NCI-H526 treated with DMSO at 0.1 percent for 48 hours (cell line): ENCODE data around the gene EID3.
A peak's percentile ranks its signal among the peaks of the same experiment; 100 is the strongest.
"Not testable (repeated sequence)": the region's sequence is repeated elsewhere in the genome, so short reads cannot be mapped to it uniquely, and the experiment has no call there.

Experiments
- DNase-seq: peaks from one replicate; lab custom pipeline; 2025; lab: John Stamatoyannopoulos, UW

EID3 gene

GRCh38 chr12:104303538-104304151 lies at the start of gene EID3:
TSS of gene EID3 (plus strand) at chr12:104303739. CDS start at chr12:104303935, 196 bp downstream.
- no peak for DNase-seq

DNA sequence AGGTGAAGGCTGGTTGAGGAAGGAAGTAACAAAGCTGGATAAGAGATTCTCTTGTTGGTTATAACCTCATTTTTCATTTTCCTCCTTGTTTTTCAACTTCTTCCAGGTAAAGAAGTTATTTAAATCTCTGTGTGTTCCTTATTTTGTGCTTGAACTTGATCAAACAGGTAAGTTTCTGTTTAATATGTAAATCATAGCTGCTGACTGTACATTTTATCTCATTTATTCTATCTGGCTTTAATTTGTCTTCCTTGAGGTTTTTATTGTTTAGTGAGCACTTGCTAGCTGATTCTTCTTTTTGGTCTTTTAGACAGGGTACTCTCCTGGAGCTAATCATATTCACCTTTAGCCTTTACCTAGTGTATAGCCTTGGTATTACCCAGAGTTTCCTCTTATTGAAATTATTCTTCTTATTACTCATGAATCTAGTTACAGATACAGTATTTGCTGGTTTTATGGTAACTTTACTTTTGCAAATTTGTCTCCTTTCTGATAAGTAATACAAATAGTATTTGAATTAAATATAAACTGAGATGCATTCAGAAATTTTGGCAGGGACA lies 45.5 kb upstream of the EID3 start:
- no peak for DNase-seq

GRCh38 chr12:104258476-104259067 lies 45.0 kb upstream of the EID3 start:
- no peak for DNase-seq

GRCh38 chr12:104263026-104263425 lies 40.5 kb upstream of the EID3 start:
- DNase-seq, result no peak

GRCh38 chr12:104263580-104264358 lies 39.8 kb upstream of the EID3 start:
- peak; percentile 85 for DNase-seq

DNA sequence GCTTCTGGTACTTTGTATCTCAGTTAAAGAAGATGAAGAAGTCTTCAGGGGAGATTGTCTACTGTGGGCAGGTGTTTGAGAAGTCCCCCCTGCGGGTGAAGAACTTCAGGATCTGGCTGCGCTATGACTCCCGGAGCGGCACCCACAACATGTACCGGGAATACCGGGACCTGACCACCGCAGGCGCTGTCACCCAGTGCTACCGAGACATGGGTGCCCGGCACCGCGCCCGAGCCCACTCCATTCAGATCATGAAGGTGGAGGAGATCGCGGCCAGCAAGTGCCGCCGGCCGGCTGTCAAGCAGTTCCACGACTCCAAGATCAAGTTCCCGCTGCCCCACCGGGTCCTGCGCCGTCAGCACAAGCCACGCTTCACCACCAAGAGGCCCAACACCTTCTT lies 38.1 kb upstream of the EID3 start:
- DNase-seq, result not testable (repeated sequence)

GRCh38 chr12:104272938-104273337 lies 30.6 kb upstream of the EID3 start:
- DNase-seq, result no peak

DNA sequence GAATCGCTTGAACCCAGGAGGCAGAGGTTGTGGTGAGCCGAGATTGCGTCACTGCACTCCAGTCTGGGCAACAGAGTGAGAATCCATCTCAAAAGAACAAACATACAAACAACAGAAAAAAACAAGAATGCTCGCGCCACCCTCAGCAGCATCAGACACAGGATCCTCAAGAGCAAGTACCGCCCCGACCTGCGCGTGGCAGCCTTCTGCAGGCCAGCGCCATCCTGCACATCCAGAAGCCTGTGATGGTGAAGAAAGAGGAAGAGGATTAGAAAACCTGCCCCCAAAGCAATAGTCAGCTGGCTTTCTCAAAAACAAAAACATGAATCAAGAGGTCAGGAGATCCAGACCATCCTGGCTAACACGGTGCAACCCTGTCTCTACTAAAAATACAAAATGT lies 30.0 kb upstream of the EID3 start:
- DNase-seq, result no peak

GRCh38 chr12:104274811-104275210 lies 28.7 kb upstream of the EID3 start:
- DNase-seq, result no peak

GRCh38 chr12:104275689-104276088 lies 27.9 kb upstream of the EID3 start:
- DNase-seq, result no peak

DNA sequence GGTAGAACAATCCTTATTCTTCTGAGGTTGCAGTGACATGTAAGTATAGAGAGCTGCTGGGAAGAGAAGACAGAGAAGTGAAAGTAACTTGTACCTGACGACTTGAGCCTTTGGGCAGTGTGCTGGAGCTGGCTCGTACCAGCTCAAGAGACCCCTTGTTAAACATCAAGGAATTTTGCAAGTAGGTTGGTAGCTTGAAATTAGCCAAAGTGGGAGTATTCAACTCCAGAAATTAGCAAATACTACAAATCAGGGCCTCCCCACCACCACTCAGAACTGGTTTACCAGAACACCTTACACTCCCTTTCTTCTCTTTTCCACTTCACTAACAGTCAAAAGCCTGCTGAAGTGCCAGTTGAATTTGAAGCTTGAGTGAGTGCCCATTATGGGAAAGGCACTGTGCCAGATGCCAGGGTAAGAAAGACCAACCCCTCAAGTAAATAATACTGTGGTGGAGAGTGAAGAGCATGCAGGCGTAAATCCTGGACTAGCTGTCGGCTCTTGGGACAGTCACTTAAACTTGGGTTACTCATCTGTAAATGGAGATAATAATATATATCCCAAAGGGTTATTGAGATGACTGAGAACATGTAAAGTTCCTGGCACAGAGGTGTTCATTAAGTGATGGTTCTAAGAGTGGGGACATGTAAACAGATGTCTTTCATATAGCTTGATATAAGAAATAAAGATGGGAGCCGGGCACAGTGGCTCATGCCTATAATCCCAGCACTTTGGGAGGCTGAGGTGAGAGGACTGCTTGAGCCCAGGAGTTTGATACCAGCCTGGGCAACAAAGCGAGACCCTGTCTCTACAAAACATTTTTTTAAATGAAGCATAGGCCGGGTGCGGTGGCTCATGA lies 27.0 kb upstream of the EID3 start:
- DNase-seq, result no peak

DNA sequence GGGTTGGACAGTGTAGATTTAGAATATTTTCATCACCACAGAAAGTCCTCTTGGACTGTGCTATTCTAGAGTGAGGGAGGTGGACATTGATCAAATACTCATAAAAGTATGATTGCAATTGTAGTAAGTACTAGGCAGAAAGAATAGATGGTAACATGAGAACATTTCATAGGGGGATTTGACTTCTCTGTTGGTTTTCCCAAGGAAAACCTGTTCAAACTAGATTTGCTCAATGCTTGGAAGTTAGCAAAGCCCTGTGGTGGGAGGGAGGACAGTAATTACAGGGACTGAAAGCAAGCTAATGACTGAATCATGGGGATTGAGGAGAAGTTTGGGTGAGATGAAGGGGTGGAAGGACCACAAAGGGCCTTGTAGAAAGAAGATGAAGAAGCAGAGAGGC lies 24.4 kb upstream of the EID3 start:
- no peak for DNase-seq

- no peak for DNase-seq
These were observed 23.4 kb upstream of the EID3 start for GRCh38 chr12:104280111-104280510.

DNA sequence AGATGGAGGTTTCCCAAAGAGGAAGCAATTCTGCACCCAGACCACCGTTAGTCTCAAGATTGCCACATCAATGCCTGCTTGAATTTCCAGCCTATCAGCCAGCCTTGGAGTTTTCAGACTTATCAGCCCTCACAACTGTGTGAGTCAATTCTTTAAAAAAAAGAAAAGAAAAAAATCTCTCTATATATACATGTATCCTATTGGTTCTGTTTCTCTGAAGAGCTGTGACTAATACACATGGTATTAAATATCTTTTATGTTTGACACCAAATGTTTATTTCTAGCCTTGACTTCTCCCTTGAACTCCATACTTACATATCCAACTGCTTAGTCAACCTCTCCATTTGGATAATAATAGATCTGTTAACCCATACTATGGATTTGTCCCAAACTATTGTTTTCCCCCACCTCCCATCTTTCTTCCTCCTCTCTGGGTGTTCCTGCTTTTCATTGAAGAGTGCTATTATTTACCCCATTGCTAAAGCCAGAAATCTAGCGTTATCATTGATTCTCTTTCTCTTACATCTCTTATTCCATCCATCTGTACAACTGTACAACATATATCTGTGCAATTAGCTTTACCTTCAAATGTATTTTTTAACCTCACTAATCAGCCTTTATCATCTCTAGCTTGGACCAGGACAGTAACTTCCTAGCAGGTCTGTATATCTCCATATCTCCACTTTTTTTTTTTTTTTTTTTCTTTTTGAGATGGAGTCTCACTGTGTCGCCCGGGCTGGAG lies 22.7 kb upstream of the EID3 start:
- DNase-seq, result no peak

GRCh38 chr12:104281636-104282035 lies 21.9 kb upstream of the EID3 start:
- no peak for DNase-seq

DNA sequence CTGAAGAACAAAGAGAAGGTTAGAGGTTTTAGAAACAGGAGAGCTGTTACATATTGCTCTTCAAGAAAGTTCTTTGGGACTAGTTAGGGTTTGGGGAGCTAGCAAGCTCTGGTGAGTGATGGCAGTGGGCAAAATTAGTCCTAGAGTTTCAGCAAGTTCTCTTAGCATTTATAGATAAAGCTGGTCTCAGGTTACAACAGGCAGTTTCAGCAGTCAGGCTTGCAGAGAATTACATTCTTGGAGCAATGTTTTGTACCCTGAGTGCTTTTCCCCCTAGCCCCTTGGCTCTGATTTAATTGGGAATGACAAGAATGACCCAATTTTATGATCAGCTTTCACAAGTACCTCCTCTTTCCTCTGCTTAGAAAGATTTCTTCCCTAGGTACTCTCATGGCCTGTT lies 21.4 kb upstream of the EID3 start:
- DNase-seq, result no peak

- no peak for DNase-seq
These were observed 17.6 kb upstream of the EID3 start for GRCh38 chr12:104285740-104286515.

DNA sequence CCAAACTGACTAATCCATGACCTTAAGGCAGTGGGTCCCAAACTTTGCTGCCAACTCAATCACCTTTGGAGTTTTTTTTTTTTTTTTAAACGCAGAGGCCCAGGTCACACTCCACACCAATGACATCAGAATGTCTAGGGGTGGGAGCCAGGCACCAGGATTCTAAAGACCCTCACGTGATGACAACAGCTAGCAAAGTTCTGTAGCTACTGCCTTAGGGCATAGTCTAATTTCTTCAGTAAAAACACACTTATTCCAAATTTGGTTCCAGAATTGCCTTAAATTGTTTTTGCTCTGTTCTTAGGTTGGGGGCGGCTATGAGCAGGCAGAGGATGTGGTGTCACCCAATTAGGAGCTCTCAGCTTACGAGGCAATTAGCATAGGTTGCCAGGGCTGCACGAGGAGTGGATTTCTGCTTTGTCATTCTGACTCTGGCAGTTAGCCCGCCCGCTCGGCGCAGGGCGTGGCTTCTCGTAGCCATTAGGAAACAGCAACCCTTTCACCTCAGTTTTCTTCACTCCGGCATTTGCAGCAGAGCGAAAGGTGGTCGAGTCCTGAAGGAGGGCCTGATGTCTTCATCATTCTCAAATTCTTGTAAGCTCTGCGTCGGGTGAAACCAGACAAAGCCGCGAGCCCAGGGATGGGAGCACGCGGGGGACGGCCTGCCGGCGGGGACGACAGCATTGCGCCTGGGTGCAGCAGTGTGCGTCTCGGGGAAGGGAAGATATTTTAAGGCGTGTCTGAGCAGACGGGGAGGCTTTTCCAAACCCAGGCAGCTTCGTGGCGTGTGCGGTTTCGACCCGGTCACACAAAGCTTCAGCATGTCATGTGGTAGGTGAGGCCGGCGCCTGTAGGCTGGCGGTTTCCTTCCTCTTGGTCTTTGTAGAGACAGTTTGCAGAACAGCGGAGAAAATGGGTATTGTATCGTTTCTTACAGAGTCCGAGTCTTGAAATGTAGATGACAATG lies 16.7 kb upstream of the EID3 start:
- peak; percentile 98 for DNase-seq

- peak; percentile 90 for DNase-seq
These were observed 14.8 kb upstream of the EID3 start for GRCh38 chr12:104288635-104289274.
